ENCODE results near the gene CYB561A3. TPM values are rescaled to one million over a fixed set of nuclear protein-coding genes. Genes with fewer than 3 reads are reported as not detected.

Gene CYB561A3
- total and polyA plus RNA-seq, 2 of the 13 experiments (the other 11 are each of a cell fraction or from before 2014, with no cell fraction given) = 11.4 to 14.9 TPM

- TF ChIP-seq SIX1 (CRISPR knock-in tag; IDR thresholded peaks at IDR 0.05; ENCODE audit: borderline replicate concordance) (no peak), TMF1 (CRISPR knock-in tag; IDR thresholded peaks at IDR 0.05; ENCODE audit: low read depth) (0 out of 2 replicates have a peak, but pooled peaks have one; percentile 46), ZBTB43 (CRISPR knock-in tag; conservative IDR thresholded peaks at IDR 0.05) (no peak), TFDP1 (CRISPR knock-in tag; IDR thresholded peaks at IDR 0.05; ENCODE audit: borderline replicate concordance) (no peak), ZNF816 (CRISPR knock-in tag; IDR thresholded peaks at IDR 0.05; ENCODE audit: borderline replicate concordance) (peak; percentile 41; the same call in 1 of the 2 replicates), GFI1 (CRISPR knock-in tag; IDR thresholded peaks at IDR 0.05; ENCODE audit: borderline replicate concordance) (no peak), MTF2 (CRISPR knock-in tag; IDR thresholded peaks at IDR 0.05; ENCODE audit: borderline replicate concordance) (no peak), ZNF326 (CRISPR knock-in tag; IDR thresholded peaks at IDR 0.05; ENCODE audit: borderline replicate concordance) (no peak), ZNF576 (CRISPR knock-in tag; IDR thresholded peaks at IDR 0.05) (no peak), AKAP8 (CRISPR knock-in tag; IDR thresholded peaks at IDR 0.05) (0 out of 2 replicates have a peak, but pooled peaks have one; percentile 16), ZNF574 (CRISPR knock-in tag; IDR thresholded peaks at IDR 0.05) (peak; percentile 88), SATB2 (CRISPR knock-in tag; IDR thresholded peaks at IDR 0.05) (no peak), ZMYM3 (CRISPR knock-in tag; IDR thresholded peaks at IDR 0.05) (no peak), KLF11 (CRISPR knock-in tag; IDR thresholded peaks at IDR 0.05) (no peak), IKZF4 (CRISPR knock-in tag; IDR thresholded peaks at IDR 0.05; ENCODE audit: borderline replicate concordance, low read depth, not compliant biosample characterization) (no peak), MAZ (IDR thresholded peaks at IDR 0.05; ENCODE audit: borderline replicate concordance, low read depth, low read length) (no peak), MAZ (CRISPR knock-in tag; IDR thresholded peaks at IDR 0.05; ENCODE audit: low read depth) (peak; percentile 52; the same call in 1 of the 2 replicates), FOXK1 (CRISPR knock-in tag; IDR thresholded peaks at IDR 0.05; ENCODE audit: borderline replicate concordance, low read depth) (no peak; the same call in 1 of the 2 replicates), ZNF83 (CRISPR knock-in tag; IDR thresholded peaks at IDR 0.05; ENCODE audit: borderline replicate concordance) (no peak), IRF9 (CRISPR knock-in tag; IDR thresholded peaks at IDR 0.05; ENCODE audit: borderline replicate concordance) (no peak), ZNF331 (CRISPR knock-in tag; IDR thresholded peaks at IDR 0.05) (0 out of 2 replicates have a peak, but pooled peaks have one; percentile 31), TEAD3 (CRISPR knock-in tag; optimal IDR thresholded peaks at IDR 0.05; ENCODE audit: borderline replicate concordance) (peak; percentile 41)
These were observed 25.3 kb downstream of the CYB561A3 start (continued) for GRCh38 chr11:61336171-61336935.

All from HepG2 (cell line).